ENCODE data around the gene RPS5.
"Not testable (repeated sequence)": the region's sequence is repeated elsewhere in the genome, so short reads cannot be mapped to it uniquely, and the experiment has no call there.

The RPS5 gene

GRCh38 chr19:58386576-58387337 is at the start of gene RPS5:
Gene RPS5, plus strand, starts transcription at chr19:58387269. Its CDS starts 869 bp downstream, at chr19:58388138.
- DNase-seq (ENCODE audit: low read depth), result peak; percentile 96

DNA sequence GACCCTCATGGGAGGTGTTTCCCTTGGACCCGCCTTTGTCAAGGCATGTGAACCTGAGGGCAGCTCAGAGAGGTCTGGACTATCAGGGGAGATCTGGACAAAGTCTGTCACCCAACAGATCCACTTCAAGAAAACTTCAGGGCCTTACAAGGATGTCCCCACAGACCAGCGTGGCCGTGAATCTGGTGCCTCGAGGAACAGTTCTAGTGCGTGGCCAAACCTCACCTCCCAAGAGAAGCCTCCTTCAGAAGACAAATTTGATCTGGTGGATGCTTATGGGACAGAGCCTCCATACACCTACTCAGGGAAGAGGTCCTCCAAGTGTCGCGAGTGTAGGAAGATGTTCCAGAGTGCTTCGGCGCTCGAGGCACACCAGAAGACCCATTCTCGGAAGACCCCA is 48.7 kb upstream of the RPS5 start:
- no peak for DNase-seq (ENCODE audit: low read depth)

- no peak for DNase-seq (ENCODE audit: low read depth)
These were observed 48.1 kb upstream of the RPS5 start for GRCh38 chr19:58338825-58339558.

GRCh38 chr19:58345558-58345957 is 41.5 kb upstream of the RPS5 start:
- DNase-seq (ENCODE audit: low read depth), result no peak

- DNase-seq (ENCODE audit: low read depth), result no peak
These were observed 39.8 kb upstream of the RPS5 start for GRCh38 chr19:58346961-58347929.

DNA sequence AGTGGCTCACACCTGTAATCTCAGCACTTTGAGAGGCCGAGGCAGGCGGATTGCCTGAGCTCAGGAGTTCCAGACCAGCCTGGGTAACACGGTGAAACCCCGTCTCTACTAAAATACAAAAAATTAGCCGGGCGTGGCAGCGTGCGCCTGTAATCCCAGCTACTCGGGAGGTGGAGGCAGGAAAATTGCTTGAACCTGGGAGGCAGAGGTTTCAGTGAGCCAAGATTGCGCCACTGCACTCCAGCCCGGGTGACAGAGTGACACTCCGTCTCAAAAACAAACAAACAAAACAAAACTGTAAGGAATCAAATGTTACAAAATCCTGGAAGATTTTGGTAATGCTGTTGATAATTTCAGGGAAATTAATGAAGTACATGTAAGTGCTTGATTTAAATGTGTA is 39.0 kb upstream of the RPS5 start:
- not testable (repeated sequence) for DNase-seq (ENCODE audit: low read depth)

- DNase-seq (ENCODE audit: low read depth), result no peak
These were observed 37.5 kb upstream of the RPS5 start for GRCh38 chr19:58349590-58349989.

GRCh38 chr19:58350001-58350861 is 36.8 kb upstream of the RPS5 start:
- DNase-seq (ENCODE audit: low read depth), result no peak

- DNase-seq (ENCODE audit: low read depth), result no peak
These were observed 36.1 kb upstream of the RPS5 start for GRCh38 chr19:58350871-58351557.

DNA sequence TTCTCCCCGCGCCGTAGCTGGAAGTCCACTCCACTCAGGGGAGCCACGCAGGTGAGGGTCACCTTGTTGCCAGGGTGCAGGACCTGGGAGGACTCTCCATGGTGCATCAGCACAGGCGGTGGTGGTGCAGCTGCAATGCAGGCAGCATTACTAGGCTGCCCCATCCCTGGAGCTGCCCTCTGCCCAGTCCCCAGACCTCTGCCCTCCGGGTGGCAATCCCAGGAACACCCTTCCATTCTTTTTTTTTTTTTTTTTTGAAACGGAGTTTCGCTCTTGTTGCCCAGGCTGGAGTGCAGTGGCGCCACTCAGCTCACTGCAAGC is 35.6 kb upstream of the RPS5 start:
- DNase-seq (ENCODE audit: low read depth), result no peak

- no peak for DNase-seq (ENCODE audit: low read depth)
These were observed 34.9 kb upstream of the RPS5 start for GRCh38 chr19:58351990-58352755.

GRCh38 chr19:58352760-58353671 is 34.1 kb upstream of the RPS5 start, which contains the start of gene A1BG:
Gene A1BG, minus strand, starts transcription at chr19:58353492. Its CDS starts 55 bp downstream, at chr19:58353437.
- no peak for DNase-seq (ENCODE audit: low read depth)

DNA sequence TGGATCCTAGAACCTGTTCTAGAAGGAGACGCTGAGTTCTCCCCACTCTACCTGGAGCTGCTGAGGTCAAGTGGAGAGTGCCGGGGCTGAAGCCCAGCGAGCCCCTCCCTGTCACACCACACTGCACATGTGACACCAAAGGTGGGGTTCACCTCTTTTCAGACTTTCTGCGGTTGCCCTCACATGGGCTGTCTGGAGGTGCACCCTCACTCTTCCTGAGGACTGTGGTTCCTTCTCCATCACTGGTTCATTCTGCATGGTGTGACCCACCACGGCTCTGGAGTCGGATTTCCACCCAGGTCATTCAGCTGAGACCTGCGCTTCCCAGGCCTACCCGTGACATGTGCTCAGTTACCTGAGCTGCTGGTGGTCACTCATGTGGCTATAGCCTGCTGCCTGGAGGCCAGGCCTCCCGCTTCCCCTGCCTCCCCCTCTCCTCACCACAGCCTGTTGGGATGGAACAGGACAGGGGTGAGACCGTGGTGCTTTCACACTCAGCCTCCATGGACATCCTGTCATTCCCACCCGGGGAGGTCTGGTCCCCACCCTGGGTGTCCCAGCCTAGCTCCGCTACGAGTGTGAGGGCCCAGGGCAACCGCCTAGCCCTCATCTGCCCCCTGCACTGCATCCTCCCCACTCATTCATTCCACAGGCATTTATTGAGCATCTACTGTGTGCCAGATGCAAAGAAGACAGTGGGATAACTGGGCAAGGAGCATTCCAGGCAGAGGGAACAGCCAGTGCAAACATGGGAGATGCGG is 33.2 kb upstream of the RPS5 start:
- DNase-seq (ENCODE audit: low read depth), result no peak

DNA sequence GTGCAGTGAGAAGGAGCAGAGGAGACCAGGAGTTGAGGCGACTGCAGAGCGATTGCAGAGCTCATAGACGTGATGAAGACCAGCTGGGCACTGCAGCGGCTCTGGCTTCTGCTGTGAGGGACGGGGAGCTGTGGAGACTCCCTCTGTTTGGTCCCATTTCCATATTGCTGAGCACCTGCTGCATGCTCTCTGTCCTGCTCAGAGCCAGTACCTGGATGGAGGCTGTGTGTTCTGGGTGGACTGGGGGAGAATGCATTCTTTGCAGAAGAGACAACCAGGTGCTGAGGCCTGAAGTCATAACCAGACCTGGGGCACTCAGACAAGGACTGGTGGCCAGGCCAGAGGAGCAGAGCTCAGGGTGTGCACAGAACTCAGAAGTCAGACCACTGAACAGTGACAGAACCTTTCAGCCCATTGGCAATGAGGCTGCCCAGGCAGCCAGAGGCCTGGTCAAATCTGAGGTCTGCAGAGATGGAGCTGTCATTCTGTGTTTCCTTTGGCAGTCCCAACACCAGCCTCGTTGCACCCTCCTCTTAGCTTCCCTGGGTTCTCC is 32.5 kb upstream of the RPS5 start:
- no peak for DNase-seq (ENCODE audit: low read depth)

DNA sequence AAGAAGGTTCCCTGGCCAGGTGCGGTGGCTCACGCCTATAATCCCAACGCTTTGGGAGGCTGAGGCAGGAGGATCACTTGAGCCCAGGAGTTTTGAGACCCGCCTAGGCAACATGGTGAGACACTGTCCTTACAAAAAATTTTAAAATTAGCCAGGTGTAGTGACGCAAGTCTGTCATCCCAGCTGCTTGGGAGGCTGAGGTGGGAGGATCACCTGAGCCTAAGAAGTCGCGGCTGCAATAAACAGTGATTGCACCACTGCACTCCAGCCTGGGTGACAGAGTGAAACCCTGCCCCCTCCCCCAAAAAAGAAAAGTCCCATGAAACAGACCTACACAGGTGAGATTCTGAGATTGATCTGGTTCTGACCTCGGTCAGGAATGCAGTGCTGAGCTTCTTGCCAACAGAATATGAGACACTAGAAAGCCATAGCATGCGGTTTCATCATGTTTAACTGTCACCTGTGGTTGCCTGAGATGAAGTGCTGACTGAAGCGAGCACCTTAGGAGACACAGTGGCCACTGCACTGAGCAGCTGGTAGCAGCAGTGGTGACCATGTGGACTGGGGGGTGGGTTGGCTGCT is 31.8 kb upstream of the RPS5 start:
- no peak for DNase-seq (ENCODE audit: low read depth)

- no peak for DNase-seq (ENCODE audit: low read depth)
These were observed 30.9 kb upstream of the RPS5 start for GRCh38 chr19:58355908-58356765.

All from HS-5 (cell line).